Measurements from ENCODE around the gene EML4.
"Not testable (repeated sequence)": the region's sequence is repeated elsewhere in the genome, so short reads cannot be mapped to it uniquely, and the experiment has no call there.

Gene EML4

GRCh38 chr2:42172566-42172965 lies 3.4 kb downstream of the EML4 start:
- H3K27me3 ChIP-seq (ENCODE audit: insufficient read depth, low read depth, severe bottlenecking), result no peaks in the 10 kb centered on the region
- no peak for TF ChIP-seq CTCF (IDR thresholded peaks at IDR 0.05; ENCODE audit: low read depth, low read length)
- H3K36me3 ChIP-seq, result no peaks in the 10 kb centered on the region; the same call in 1 of the 2 replicates
- H3K4me3 ChIP-seq (ENCODE audit: low read depth, low read length), result no peak overlapping the region
- no peak for DNase-seq
- peaks cover 5% of the 10 kb centered on the region for H3K9me3 ChIP-seq (ENCODE audit: severe bottlenecking)
- H3K27ac ChIP-seq, result no peak overlapping the region

- H3K27me3 ChIP-seq (ENCODE audit: insufficient read depth, low read depth, severe bottlenecking); H3K9me3 ChIP-seq (ENCODE audit: severe bottlenecking); DNase-seq; H3K4me3 ChIP-seq (ENCODE audit: low read depth, low read length); H3K36me3 ChIP-seq; H3K27ac ChIP-seq: not testable (repeated sequence)
Measured at GRCh38 chr2:42173467-42173866, 4.3 kb downstream of the EML4 start.

- no peak overlapping the region for H3K27ac ChIP-seq
- H3K9me3 ChIP-seq (ENCODE audit: severe bottlenecking), result no peaks in the 10 kb centered on the region
- H3K36me3 ChIP-seq, result peaks cover 6% of the 10 kb centered on the region
- H3K27me3 ChIP-seq (ENCODE audit: insufficient read depth, low read depth, severe bottlenecking), result no peaks in the 10 kb centered on the region
- DNase-seq, result no peak
- no peak for TF ChIP-seq CTCF (IDR thresholded peaks at IDR 0.05; ENCODE audit: low read depth, low read length)
- H3K4me3 ChIP-seq (ENCODE audit: low read depth, low read length), result no peak overlapping the region
Measured at GRCh38 chr2:42176992-42177738, 8.0 kb downstream of the EML4 start.

- no peak overlapping the region for H3K4me3 ChIP-seq (ENCODE audit: low read depth, low read length)
- H3K27me3 ChIP-seq (ENCODE audit: insufficient read depth, low read depth, severe bottlenecking), result no peaks in the 10 kb centered on the region
- DNase-seq, result no peak
- TF ChIP-seq CTCF (IDR thresholded peaks at IDR 0.05; ENCODE audit: low read depth, low read length), result no peak
- peaks cover 6% of the 10 kb centered on the region for H3K36me3 ChIP-seq
- H3K9me3 ChIP-seq (ENCODE audit: severe bottlenecking), result no peaks in the 10 kb centered on the region
- H3K27ac ChIP-seq, result no peak overlapping the region
Measured at GRCh38 chr2:42178335-42178734, 9.2 kb downstream of the EML4 start.

GRCh38 chr2:42180300-42180699 lies 11.1 kb downstream of the EML4 start:
- Histone ChIP-seq H3K4me3 (ENCODE audit: low read depth, low read length) (no peak overlapping the region), H3K27me3 (ENCODE audit: insufficient read depth, low read depth, severe bottlenecking) (no peaks in the 10 kb centered on the region), H3K9me3 (ENCODE audit: severe bottlenecking) (no peaks in the 10 kb centered on the region), H3K27ac (no peak overlapping the region), H3K36me3 (peaks cover 6% of the 10 kb centered on the region)
- TF ChIP-seq CTCF (IDR thresholded peaks at IDR 0.05; ENCODE audit: low read depth, low read length), result no peak
- no peak for DNase-seq

DNA sequence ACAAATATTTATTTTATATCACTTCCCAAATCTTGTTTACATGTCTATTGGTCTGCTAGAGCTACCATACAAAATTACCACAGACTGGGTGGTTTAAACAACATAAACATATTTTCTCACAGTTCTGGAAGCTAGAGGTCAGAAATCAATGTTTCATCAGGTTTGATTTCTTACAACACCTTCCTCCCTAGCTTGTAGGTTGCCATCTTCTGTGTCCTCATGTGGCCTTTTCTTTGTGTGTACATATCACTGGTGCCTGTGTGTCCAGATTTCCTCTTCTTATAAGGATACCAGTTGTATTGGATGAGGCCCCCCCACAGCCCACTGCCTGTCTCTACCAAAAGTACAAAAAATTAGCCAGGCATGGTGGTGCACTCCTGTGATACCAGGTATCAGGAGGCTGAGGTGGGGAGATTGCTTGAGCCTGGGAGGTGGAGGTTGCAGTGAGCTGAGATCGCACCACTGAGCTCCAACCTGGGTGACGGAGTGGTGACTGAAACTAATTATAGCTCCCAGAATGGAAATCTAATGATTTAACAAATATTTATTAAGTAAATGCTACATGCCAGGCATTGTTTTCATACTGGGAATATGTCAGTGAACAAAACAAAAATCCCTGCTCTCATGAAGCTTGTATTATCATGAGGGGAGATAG lies 13.6 kb downstream of the EML4 start:
- Histone ChIP-seq H3K36me3 (peaks cover 6% of the 10 kb centered on the region; the same call in 1 of the 2 replicates), H3K4me3 (ENCODE audit: low read depth, low read length) (no peak overlapping the region), H3K27ac (no peak overlapping the region), H3K9me3 (ENCODE audit: severe bottlenecking) (no peaks in the 10 kb centered on the region), H3K27me3 (ENCODE audit: insufficient read depth, low read depth, severe bottlenecking) (no peaks in the 10 kb centered on the region)
- no peak for DNase-seq
- no peak for TF ChIP-seq CTCF (IDR thresholded peaks at IDR 0.05; ENCODE audit: low read depth, low read length)
